Gastroesophageal sphincter (tissue), 3 donors: ENCODE data around the gene IFNGR1.

ENCODE experiments used
- CTCF ChIP-seq, 4 experiments: fragments of 200-600 bp in 2 of 4; fragments of 450-650 bp in 2 of 4; sonication (generic) in 1 of 4; IDR thresholded peaks; one replicate each; pipeline ENCODE4 v1.5.1; 2017 to 2019; ENCODE audit warnings: antibody characterized with exemption in 4 of 4, mild to moderate bottlenecking in 2 of 4, moderate library complexity in 2 of 4
- POLR2A ChIP-seq, 2 donors: fragments of 450-650 bp; IDR thresholded peaks; one replicate each; pipeline ENCODE4 v1.6.1; 2017; ENCODE audit warnings: antibody characterized with exemption in 2 of 2, mild to moderate bottlenecking in 2 of 2, moderate library complexity in 1 of 2

GRCh38 chr6:137175157-137175867 is 43.9 kb downstream of the IFNGR1 start:
- no peak for TF ChIP-seq CTCF (IDR thresholded peaks at IDR 0.05)
- TF ChIP-seq POLR2A (IDR thresholded peaks at IDR 0.05), result no peak
